Retina (tissue), 1 donor: ENCODE results near the gene S1PR5.
"Not testable (repeated sequence)": the region's sequence is repeated elsewhere in the genome, so short reads cannot be mapped to it uniquely, and the experiment has no call there.

Experiments
- DNase-seq: peaks from one replicate; pipeline ENCODE4 v3.0.0-alpha.2; 2016

Gene S1PR5

GRCh38 chr19:10544242-10544752 lies 27.1 kb upstream of the S1PR5 start:
- no peak for DNase-seq

- DNase-seq = peak; percentile 84
These were observed 26.4 kb upstream of the S1PR5 start, which contains the start of gene ATG4D for GRCh38 chr19:10543420-10544241. Gene ATG4D, plus strand, starts transcription at chr19:10543904. Its CDS starts 187 bp downstream, at chr19:10544091.

DNA sequence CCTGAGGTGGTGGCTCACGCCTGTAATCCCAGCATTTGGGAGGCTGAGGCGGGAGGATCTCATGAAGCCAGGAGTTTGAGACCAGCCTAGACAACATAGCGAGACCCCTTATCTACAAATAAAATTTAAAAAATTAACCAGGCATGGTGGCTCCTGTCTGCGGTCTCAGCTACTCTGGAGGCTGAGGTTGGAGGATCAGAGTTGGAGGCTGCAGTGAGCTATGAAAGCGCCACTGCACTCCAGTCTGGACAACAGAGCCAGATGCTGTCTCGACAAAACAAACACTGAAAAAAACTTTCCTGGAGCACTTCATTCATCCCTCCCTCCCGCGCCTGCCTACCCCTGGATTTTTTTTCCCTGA lies 25.8 kb upstream of the S1PR5 start:
- DNase-seq = no peak

- not testable (repeated sequence) for DNase-seq
These were observed 21.8 kb upstream of the S1PR5 start for GRCh38 chr19:10539016-10539415.

DNA sequence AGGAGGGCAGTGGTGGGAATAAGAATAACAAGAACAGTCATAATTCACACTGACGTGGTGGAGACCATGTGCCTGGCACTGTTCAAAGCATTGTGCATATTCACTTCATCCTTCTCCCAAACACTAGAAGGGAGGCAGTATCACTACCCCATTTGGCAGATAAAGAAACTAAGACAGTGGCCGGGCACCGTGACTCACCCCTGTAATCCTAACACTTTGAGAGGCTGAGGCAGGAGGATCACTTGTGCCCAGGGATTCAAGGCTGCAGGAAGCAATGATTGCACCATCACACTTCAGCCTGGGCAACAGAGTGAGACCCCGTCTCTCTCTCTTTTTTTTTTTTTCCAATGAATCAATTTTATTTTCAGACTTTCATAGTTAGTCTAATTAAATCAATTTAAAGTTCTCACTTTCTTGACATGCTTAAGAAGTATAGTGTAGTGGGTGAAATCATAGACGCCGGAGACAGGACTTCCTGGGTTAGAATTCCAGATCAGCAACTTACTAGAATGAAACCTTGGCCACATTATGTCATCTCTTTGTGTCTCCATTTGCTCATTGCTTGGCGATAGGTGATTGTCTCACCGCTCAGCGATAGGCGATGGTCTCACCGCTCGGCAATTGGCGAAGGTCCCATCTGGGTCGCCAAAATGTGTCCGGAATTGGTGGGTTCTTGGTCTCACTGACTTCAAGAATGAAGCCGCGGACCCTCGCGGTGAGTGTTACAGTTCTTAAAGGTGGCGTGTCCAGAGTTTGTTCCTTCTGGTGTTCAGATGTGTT lies 21.1 kb upstream of the S1PR5 start:
- DNase-seq = no peak

GRCh38 chr19:10537668-10538067 lies 20.4 kb upstream of the S1PR5 start:
- no peak for DNase-seq

DNA sequence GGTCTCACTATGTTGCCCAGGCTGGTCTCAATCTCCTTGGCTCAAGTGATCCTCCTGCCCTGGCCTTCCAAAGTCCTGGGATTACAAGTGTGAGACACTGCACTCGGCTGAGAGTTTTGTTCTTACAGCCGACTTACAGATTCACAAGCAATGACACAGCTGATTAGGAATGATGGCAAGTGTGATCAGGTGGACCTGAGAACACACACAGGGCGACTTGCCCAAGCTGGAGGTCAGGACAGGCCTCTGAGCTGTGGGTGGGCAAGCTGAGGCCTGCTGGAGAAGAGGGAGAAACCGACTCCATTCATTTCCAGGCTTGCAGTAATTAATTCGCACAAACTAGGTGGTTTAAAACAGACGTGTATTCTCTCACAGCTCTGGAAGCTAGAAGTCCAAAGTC lies 18.4 kb upstream of the S1PR5 start:
- DNase-seq = no peak

DNA sequence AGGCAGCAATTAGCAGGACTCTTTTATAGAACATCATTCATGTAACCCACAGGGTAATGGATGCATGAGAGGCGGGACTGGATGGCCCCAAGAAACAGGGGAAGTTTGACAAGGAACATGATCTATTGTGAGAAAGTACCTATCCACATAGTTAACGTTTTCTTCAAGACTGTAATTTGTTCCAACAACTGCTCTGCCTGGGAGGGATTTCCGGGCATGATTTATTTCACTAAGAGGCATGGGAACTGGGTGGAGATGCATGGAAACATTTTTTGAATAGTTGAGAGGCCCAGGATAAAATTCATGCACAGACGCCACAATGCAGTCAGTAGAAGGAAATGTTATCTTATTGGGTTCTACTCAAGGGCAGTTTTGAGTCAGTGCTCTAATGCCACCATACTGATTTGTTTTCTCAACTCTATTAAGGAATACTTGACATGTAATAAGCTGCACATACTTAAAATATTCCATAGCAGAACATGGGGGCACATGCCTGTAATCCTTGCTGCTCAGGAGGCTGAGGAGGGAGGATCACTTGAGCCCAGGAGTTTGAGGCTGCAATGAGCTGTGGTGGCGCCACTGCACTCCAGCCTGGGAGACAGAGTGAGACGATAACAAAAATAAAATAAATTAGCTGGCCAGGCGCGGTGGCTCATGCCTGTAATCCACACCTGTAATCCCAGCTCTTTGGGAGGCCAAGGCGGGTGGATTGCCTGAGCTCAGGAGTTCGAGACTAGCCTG lies 16.6 kb upstream of the S1PR5 start:
- no peak for DNase-seq

DNA sequence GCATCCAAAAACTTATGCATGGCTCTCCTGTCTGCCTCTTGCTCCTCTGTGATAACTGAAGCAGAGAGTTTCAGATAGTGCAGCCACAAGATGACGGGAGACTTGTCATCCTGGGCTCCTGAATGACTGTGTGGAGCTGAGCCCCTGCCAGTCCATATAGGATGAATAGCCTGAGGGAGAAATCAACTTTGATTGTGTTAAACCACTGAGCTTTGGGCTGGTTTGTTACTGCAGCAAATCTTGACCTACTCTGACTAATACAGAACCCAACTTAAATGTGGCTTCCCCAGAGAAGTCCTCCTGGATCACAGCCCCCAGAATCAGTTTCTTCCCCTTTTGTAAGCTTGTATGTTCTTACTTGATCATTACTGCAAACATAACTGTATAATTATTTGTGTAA lies 15.2 kb upstream of the S1PR5 start:
- no peak for DNase-seq

DNA sequence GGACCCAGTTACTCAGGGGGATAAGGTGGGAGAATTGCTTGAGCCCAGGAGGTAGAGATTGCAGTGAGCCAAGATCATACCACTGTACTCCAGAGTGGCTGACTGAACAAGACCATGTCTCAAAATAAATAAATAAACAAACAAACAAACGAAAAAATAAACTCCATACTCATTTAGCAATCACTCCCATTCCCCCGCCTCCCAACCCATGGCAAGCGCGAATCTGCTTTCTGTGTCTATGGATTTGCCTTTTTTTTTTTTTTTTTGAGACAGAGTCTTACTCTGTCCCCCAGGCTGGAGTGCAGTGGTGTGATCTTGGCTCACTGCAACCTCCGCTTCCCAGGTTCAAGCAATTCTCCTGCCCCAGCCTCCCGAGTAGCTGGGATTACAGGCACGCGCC lies 9.6 kb upstream of the S1PR5 start:
- DNase-seq = not testable (repeated sequence)

GRCh38 chr19:10525636-10526035 lies 8.4 kb upstream of the S1PR5 start:
- DNase-seq = no peak

DNA sequence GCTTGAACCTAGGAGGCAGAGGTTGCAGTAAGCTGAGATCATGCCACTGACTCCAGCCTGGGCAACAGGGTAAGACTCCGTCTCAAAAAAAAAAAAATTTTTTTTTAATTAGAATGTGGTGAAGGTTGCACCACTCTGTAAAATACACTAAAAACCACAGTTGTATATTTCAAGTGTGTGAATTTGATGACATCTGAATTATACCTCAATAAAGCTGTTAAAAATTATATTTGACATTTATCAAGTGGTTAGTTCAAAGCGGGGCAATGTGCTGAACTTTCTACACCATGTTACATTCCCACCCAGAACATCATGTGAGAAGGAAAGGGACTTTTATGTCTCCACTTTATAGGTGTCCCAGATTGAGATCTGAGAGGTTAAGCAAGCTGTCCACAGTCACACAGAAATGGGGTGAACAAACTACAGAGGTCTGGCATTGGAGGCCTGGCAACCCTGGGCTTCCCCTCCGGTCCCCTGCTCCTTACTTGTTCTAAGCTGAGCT lies 5.9 kb upstream of the S1PR5 start:
- DNase-seq = no peak

DNA sequence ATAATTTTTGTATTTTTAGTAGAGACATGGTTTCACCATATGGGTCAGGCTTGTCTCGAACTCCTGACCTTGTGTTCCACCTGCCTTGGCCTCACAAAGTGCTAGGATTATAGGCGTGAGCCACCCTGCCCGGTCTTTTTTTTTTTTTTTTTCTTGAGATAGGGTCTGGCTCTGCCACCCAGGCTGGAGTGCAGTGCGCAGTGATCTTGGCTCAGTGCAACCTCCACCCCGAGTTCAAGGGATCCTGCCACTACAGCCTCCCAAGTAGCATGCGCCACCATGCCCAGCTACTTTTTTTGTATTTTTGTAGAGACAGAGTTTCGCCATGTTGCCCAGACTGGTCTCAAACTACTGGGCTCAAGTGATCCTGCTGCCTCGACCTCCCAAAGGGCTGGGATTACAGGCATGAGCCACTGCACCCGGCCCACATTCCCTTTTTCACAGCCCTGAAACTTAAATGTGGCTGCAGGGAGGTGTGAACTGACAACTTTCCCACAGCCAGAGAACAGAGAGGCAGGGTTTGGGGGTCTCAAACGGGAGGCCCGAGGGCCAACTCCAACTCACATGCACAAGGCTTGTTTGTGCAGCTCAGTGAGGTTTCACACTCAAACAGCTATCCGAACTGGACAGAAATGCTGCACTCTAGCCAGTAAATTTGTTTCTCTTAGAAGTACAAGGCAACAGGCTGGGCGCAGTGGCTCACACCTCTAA lies 4.4 kb upstream of the S1PR5 start:
- DNase-seq = no peak

DNA sequence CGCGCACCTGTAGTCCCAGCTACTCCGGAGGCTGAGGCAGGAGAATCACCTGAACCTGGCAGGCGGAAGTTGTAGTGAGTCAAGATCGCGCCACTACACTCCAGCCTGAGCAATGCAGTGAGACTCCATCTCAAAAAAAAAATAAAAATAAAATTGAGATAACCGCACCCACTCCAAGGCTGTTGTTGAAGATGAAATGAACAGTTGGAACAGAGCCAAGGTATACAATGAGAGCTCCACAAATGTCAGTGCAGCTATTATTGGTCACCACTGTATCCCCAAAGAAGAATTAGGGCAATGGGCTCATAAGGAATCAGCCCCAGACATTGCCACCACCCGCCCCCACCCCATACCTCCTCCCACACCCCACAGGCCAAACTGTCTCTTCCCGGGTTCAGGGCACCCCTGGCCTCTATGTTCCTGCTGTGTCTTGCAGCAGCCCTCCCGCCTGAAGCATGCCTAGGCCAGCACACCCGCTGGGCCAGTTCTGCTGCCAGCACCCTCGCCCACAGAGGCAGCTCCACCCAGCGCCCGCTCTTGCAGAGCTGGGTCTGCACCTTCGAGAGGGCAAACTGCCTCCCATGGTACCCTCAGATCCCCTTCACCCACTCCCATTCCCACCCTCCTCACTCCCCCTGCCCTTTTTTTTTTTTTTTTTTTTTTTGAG lies 3.5 kb upstream of the S1PR5 start:
- DNase-seq = no peak

GRCh38 chr19:10519421-10519820 lies 2.2 kb upstream of the S1PR5 start:
- no peak for DNase-seq

DNA sequence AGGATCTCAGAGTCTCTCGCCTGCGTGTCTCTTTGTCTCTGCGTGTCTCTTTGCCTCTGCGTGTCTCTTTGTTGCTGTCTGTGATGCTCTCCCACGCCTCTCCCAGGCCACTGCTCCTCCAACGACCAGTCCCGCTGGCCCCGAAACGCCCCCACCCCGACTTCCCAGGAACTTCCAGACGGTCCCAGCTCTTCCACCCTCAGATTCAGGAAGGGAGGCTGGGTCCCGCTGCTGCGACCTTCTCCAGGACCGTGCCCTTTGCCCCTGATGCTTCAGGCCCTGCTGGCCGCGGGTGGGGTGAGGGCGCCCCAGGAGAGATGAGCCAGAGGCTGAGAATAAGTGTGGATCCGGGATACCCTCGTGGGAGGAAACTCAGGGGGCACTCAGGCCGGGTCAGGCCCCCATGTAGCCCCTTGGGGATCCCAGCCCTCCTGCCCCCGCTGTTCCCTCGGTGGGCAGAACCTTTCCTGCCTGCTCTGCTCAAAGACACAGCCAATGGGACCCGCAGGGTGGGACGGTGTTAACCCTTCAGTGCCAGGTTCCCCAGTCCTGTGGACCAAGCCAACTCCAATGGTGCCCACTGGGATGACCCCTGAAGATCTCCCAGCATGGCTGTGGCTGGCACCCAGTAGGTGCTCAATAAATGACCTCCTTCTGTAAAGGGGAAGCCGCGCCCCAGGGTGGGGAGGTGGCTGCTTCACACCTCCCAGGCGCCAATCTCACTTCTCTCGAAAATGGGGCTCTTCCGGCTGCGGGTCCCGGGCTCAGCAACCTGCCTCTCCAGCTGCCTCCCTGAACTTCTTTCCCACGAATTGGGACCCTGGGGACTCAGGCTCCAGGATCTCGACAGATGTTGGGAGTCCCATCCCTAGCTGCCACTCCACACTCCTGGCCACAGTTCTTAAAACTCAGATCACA lies 1.5 kb upstream of the S1PR5 start:
- DNase-seq = peak; percentile 11

DNA sequence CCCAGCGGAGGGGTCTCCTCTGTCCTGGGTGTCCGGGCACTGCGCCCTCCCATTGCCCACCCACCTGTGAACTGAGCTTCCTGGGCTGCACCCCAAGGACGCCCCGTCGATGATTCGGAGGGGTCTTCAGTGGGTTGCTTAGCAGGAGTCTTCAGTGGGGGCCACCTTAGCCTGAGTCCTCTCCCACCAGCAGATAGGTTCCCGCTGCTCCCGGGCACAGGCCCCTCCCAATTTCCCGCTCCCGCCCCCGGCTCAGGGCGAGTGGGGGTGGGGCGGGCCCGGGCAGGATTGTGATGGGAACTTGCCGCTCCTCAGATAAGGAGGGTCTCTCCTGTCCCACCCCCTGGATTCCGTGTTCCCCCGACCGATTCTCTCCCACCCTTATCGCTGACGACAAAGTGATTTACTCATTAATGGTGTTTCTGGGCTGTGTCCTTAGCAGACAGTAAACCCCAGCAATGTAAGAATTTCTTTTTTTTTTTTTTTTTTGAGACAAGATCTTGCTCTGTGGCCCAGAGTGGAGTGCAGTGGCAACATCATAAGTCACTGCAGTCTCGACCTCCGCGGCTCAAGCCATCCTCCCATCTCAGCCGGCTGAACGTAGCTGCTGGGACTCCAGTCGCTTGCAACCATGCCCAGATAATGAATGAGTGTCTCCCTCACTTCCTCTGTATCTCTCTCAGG lies 655 bp upstream of the S1PR5 start:
- DNase-seq = peak; percentile 24

GRCh38 chr19:10516671-10517286 lies 468 bp downstream of the S1PR5 start:
- DNase-seq = no peak

DNA sequence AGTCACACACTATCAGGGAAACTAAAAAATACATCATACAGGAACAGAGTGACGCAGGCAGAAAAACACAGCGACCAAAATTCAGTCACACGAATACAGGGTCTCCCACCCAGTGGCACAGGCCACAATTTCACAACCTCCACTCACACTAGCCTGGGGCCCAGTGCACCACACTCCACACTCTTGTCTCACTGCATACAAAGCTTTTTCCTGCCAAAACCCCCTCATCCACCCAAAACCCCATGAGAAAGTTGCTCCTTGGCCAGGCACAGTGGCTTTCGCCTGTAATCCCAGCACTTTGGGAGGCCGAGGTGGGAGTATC lies 1.2 kb downstream of the S1PR5 start:
- no peak for DNase-seq
